Urinary bladder (tissue), 4 donors: ENCODE measurements around the gene CPNE5. TPM values are rescaled to one million over a fixed set of nuclear protein-coding genes. Genes with fewer than 3 reads are reported as not detected.

Experiments
- DNase-seq: peaks from one replicate; pipeline ENCODE4 v3.0.0-alpha.2; 2015; ENCODE audit errors: extremely low spot score
- H3K27ac ChIP-seq: one replicate; pipeline ENCODE4 v1.5.1; 2013; ENCODE audit warnings: low read depth, mild to moderate bottlenecking, moderate library complexity
- H3K36me3 ChIP-seq: one replicate; pipeline ENCODE4 v1.6.1; 2013; ENCODE audit warnings: mild to moderate bottlenecking, moderate library complexity; ENCODE audit not compliant: insufficient read depth
- H3K4me1 ChIP-seq: one replicate; pipeline ENCODE4 v1.6.1; 2013; ENCODE audit warnings: mild to moderate bottlenecking, moderate library complexity; ENCODE audit not compliant: insufficient read depth
- H3K4me3 ChIP-seq: one replicate; pipeline ENCODE4 v1.5.1; 2013; ENCODE audit warnings: low read depth, low read length
- WGBS: extraction: QIAGEN DNeasy Blood & Tissue Kit; methylation state at CpG from one replicate; pipeline ENCODE4 v1.1.7; 2013; 5-methylcytosine and 5-hydroxymethylcytosine counted together
- polyA plus RNA-seq: library from polyadenylated mRNA; stranded (reverse); fragments of 200-250 nt; gene quantifications from one replicate; pipeline ENCODE4 v1.2.3, GENCODE V29; 2013
- total RNA-seq: library from RNA; depleted of rRNA; stranded (reverse); fragments of >200 nt; gene quantifications from one replicate; pipeline ENCODE4 v1.2.3, GENCODE V29; 2014
- donor health status: healthy with polysubstance abuse.
- donor health status: healthy.

The CPNE5 gene
- total and polyA plus RNA-seq, 2 donors, result 3.3 to 4.5 TPM

- WGBS, result 88% methylated on average over 5 of the region's 5 CpGs
- Histone ChIP-seq H3K4me1 (no peaks in the 10 kb centered on the region), H3K27ac (no peak overlapping the region), H3K36me3 (no peaks in the 10 kb centered on the region), H3K4me3 (no peak overlapping the region)
- no peak for DNase-seq
Measured at GRCh38 chr6:36776167-36776566, 63.1 kb downstream of the CPNE5 start.

- no peak for DNase-seq
- Histone ChIP-seq H3K4me1 (no peaks in the 10 kb centered on the region), H3K27ac (no peak overlapping the region), H3K36me3 (no peaks in the 10 kb centered on the region), H3K4me3 (no peak overlapping the region)
- 88% methylated on average over 5 of the region's 5 CpGs for WGBS
Measured at GRCh38 chr6:36774331-36774730, 64.9 kb downstream of the CPNE5 start.

GRCh38 chr6:36772397-36772796 lies 66.8 kb downstream of the CPNE5 start:
- H3K27ac ChIP-seq, result no peak overlapping the region
- H3K36me3 ChIP-seq, result no peaks in the 10 kb centered on the region
- DNase-seq, result no peak
- no peaks in the 10 kb centered on the region for H3K4me1 ChIP-seq
- 87% methylated on average over 8 of the region's 8 CpGs for WGBS
- no peak overlapping the region for H3K4me3 ChIP-seq

- Histone ChIP-seq H3K4me1 (no peaks in the 10 kb centered on the region), H3K27ac (no peak overlapping the region), H3K36me3 (no peaks in the 10 kb centered on the region), H3K4me3 (no peak overlapping the region)
- no peak for DNase-seq
- WGBS, result 94% methylated on average over 2 of the region's 2 CpGs
Measured at GRCh38 chr6:36771145-36771544, 68.1 kb downstream of the CPNE5 start.

- Histone ChIP-seq H3K27ac (no peak overlapping the region), H3K4me3 (no peak overlapping the region), H3K36me3 (no peaks in the 10 kb centered on the region), H3K4me1 (no peaks in the 10 kb centered on the region)
- whole genome bisulfite sequencing, result 75% methylated on average over 18 of the region's 18 CpGs
- no peak for DNase-seq
Measured at GRCh38 chr6:36769676-36770499, 69.4 kb downstream of the CPNE5 start.

GRCh38 chr6:36769183-36769675 lies 70.0 kb downstream of the CPNE5 start:
- DNase-seq, result no peak
- Histone ChIP-seq H3K27ac (no peak overlapping the region), H3K4me1 (no peaks in the 10 kb centered on the region), H3K4me3 (no peak overlapping the region), H3K36me3 (no peaks in the 10 kb centered on the region)
- 50% methylated on average over 7 of the region's 7 CpGs for WGBS

GRCh38 chr6:36766399-36766945 lies 72.8 kb downstream of the CPNE5 start:
- Histone ChIP-seq H3K4me3 (no peak overlapping the region), H3K4me1 (no peaks in the 10 kb centered on the region), H3K27ac (no peak overlapping the region), H3K36me3 (no peaks in the 10 kb centered on the region)
- 87% methylated on average over 10 of the region's 10 CpGs for WGBS
- no peak for DNase-seq

GRCh38 chr6:36765594-36766398 lies 73.4 kb downstream of the CPNE5 start:
- WGBS, result 31% methylated on average over 17 of the region's 17 CpGs
- no peaks in the 10 kb centered on the region for H3K4me1 ChIP-seq
- no peaks in the 10 kb centered on the region for H3K36me3 ChIP-seq
- no peak overlapping the region for H3K27ac ChIP-seq
- no peak overlapping the region for H3K4me3 ChIP-seq
- no peak for DNase-seq

- no peak overlapping the region for H3K27ac ChIP-seq
- H3K36me3 ChIP-seq, result no peaks in the 10 kb centered on the region
- DNase-seq, result no peak
- WGBS, result 77% methylated on average over 10 of the region's 10 CpGs
- H3K4me1 ChIP-seq, result no peaks in the 10 kb centered on the region
- no peak overlapping the region for H3K4me3 ChIP-seq
Measured at GRCh38 chr6:36765190-36765589, 74.1 kb downstream of the CPNE5 start.

GRCh38 chr6:36762123-36762522 lies 77.1 kb downstream of the CPNE5 start:
- no peaks in the 10 kb centered on the region for H3K4me1 ChIP-seq
- 94% methylated on average over 11 of the region's 11 CpGs for WGBS
- H3K27ac ChIP-seq, result no peak overlapping the region
- no peaks in the 10 kb centered on the region for H3K36me3 ChIP-seq
- no peak for DNase-seq
- no peak overlapping the region for H3K4me3 ChIP-seq

GRCh38 chr6:36760685-36761435 lies 78.4 kb downstream of the CPNE5 start:
- Histone ChIP-seq H3K4me3 (no peak overlapping the region), H3K4me1 (no peaks in the 10 kb centered on the region), H3K36me3 (no peaks in the 10 kb centered on the region), H3K27ac (no peak overlapping the region)
- DNase-seq, result no peak
- WGBS, result 89% methylated on average over 11 of the region's 11 CpGs

GRCh38 chr6:36759148-36759759 lies 80.0 kb downstream of the CPNE5 start:
- 13% methylated on average over 8 of the region's 8 CpGs for WGBS
- Histone ChIP-seq H3K27ac (no peak overlapping the region), H3K4me3 (no peak overlapping the region), H3K4me1 (no peaks in the 10 kb centered on the region), H3K36me3 (no peaks in the 10 kb centered on the region)
- no peak for DNase-seq
